HT1080 (cell line): Measurements from ENCODE around the gene BMPER. TPM values are rescaled to one million over a fixed set of nuclear protein-coding genes. Genes with fewer than 3 reads are reported as not detected.

Source experiments
- DNase-seq: peaks from one replicate; pipeline ENCODE4 v3.0.0-alpha.2; 2015; ENCODE audit warnings: low read depth
- total RNA-seq: library from RNA; depleted of rRNA; stranded (reverse); fragments of >200 nt; shearing (Covaris generic); gene quantifications from 2 replicates; pipeline ENCODE4 v1.2.3, GENCODE V29; 2014

Gene BMPER
- total RNA-seq, 1 experiment from 2014 or later = 3.8 TPM

- DNase-seq = no peak
Measured at GRCh38 chr7:34086981-34087380, 181.6 kb downstream of the BMPER start.

GRCh38 chr7:34087892-34088891, 182.9 kb downstream of the BMPER start:
- peak; percentile 54 for DNase-seq

- DNase-seq = no peak
Measured at GRCh38 chr7:34090816-34091215, 185.5 kb downstream of the BMPER start.

- DNase-seq = peak; percentile 19
Measured at GRCh38 chr7:34091321-34091917, 186.1 kb downstream of the BMPER start.

- no peak for DNase-seq
Measured at GRCh38 chr7:34093276-34093675, 187.9 kb downstream of the BMPER start.

GRCh38 chr7:34096198-34096651, 190.9 kb downstream of the BMPER start:
- DNase-seq = peak; percentile 69

GRCh38 chr7:34096777-34097176, 191.4 kb downstream of the BMPER start:
- no peak for DNase-seq

GRCh38 chr7:34100661-34101060, 195.3 kb downstream of the BMPER start:
- no peak for DNase-seq

- no peak for DNase-seq
Measured at GRCh38 chr7:34104115-34104514, 198.8 kb downstream of the BMPER start.

- peak; percentile 7 for DNase-seq
Measured at GRCh38 chr7:34104992-34105391, 199.7 kb downstream of the BMPER start.

- peak; percentile 38 for DNase-seq
Measured at GRCh38 chr7:34107276-34107675, 201.9 kb downstream of the BMPER start.

- DNase-seq = no peak
Measured at GRCh38 chr7:34108165-34108564, 202.8 kb downstream of the BMPER start.

GRCh38 chr7:34109936-34110780, 204.8 kb downstream of the BMPER start:
- no peak for DNase-seq

GRCh38 chr7:34111031-34111430, 205.7 kb downstream of the BMPER start:
- DNase-seq = no peak

GRCh38 chr7:34115503-34115902, 210.2 kb downstream of the BMPER start:
- no peak for DNase-seq

GRCh38 chr7:34117573-34117972, 212.2 kb downstream of the BMPER start:
- DNase-seq = no peak

- DNase-seq = no peak
Measured at GRCh38 chr7:34121366-34121765, 216.0 kb downstream of the BMPER start.

- DNase-seq = no peak
Measured at GRCh38 chr7:34123316-34123715, 218.0 kb downstream of the BMPER start.

- DNase-seq = no peak
Measured at GRCh38 chr7:34124765-34125164, 219.4 kb downstream of the BMPER start.

GRCh38 chr7:34128762-34129161, 223.4 kb downstream of the BMPER start:
- peak; percentile 57 for DNase-seq

- DNase-seq = no peak
Measured at GRCh38 chr7:34130558-34131295, 225.4 kb downstream of the BMPER start.
